GM12801 (cell line): ENCODE results near the gene C1QTNF4.

Experiments
- CTCF ChIP-seq: IDR thresholded peaks from one replicate; pipeline ENCODE4 v1.5.1; 2011; ENCODE audit warnings: control low read depth; ENCODE audit not compliant: insufficient read length; ENCODE audit errors: extremely low read depth

C1QTNF4 gene

GRCh38 chr11:47583844-47584243 lies 10.4 kb downstream of the C1QTNF4 start:
- no peak for TF ChIP-seq CTCF

GRCh38 chr11:47578524-47579494 lies 15.4 kb downstream of the C1QTNF4 start, which contains the start of the genes KBTBD4 and NDUFS3:
Gene KBTBD4 (minus strand): TSS chr11:47578970. CDS start chr11:47578951, 19 bp downstream.
Gene NDUFS3 (plus strand): TSS chr11:47579074. CDS start chr11:47579092, 18 bp downstream.
- TF ChIP-seq CTCF = no peak

GRCh38 chr11:47577460-47578041 lies 16.7 kb downstream of the C1QTNF4 start:
- no peak for TF ChIP-seq CTCF

- no peak for TF ChIP-seq CTCF
Observed at GRCh38 chr11:47573321-47573720, 20.9 kb downstream of the C1QTNF4 start.

GRCh38 chr11:47572715-47573255 lies 21.4 kb downstream of the C1QTNF4 start:
- no peak for TF ChIP-seq CTCF

GRCh38 chr11:47571895-47572294 lies 22.3 kb downstream of the C1QTNF4 start:
- TF ChIP-seq CTCF = no peak

GRCh38 chr11:47571357-47571729 lies 22.9 kb downstream of the C1QTNF4 start:
- no peak for TF ChIP-seq CTCF
